ENCODE data around the gene TTC12. TPM values are rescaled to one million over a fixed set of nuclear protein-coding genes. Genes with fewer than 3 reads are reported as not detected.

The TTC12 gene
- total and polyA plus RNA-seq, 2 of the 8 experiments (the other 6 are each of a cell fraction or from before 2014, with no cell fraction given), result 4.7 to 9.0 TPM

- H4K5ac ChIP-seq (ENCODE audit: insufficient read length, low read depth, low read length), result no peak overlapping the region
- H3K4me2 ChIP-seq (ENCODE audit: insufficient read depth in 1 of 2, low read depth in 2 of 2, low read length in 2 of 2), result no peak overlapping the region
- no peak overlapping the region for H3K4ac ChIP-seq (replicated peaks; ENCODE audit: insufficient read length, low read depth, low read length)
Measured at GRCh38 chr11:113415343-113415742, 101.0 kb downstream of the TTC12 start.

More at GRCh38 chr11:113415343-113415742, 101.0 kb downstream of the TTC12 start:
- Histone ChIP-seq H3K23ac (ENCODE audit: insufficient read length) (no peak overlapping the region), H3K23me2 (ENCODE audit: low read depth, low read length) (no peaks in the 10 kb centered on the region; the same call in 1 of the 2 replicates), H3K36me3 (ENCODE audit: control insufficient read depth in 2 of 4, insufficient read depth in 4 of 4, low read length in 3 of 4) (no peaks in the 10 kb centered on the region), H3K27me3 (replicated peaks in 1 of 4; ENCODE audit: control insufficient read depth in 3 of 4, extremely low read depth in 1 of 4, insufficient read depth in 3 of 4, low read length in 3 of 4) (no peaks in the 10 kb centered on the region), H2AFZ (ENCODE audit: low read length) (no peak overlapping the region), H3K56ac (replicated peaks; ENCODE audit: insufficient read length, low read depth, low read length) (no peak overlapping the region), H2BK12ac (ENCODE audit: low read depth, low read length) (no peak overlapping the region), H3K18ac (ENCODE audit: extremely low read depth, low read length) (no peak overlapping the region), H2BK120ac (replicated peaks; ENCODE audit: low read depth, low read length) (no peak overlapping the region), H3K4me3 (ENCODE audit: extremely low read depth in 1 of 4, insufficient read depth in 2 of 4, low read depth in 3 of 4, low read length in 4 of 4) (no peak overlapping the region), H4K8ac (ENCODE audit: extremely low read depth, insufficient read depth, low read length) (no peak overlapping the region), H3K79me1 (ENCODE audit: low read depth, low read length) (no peaks in the 10 kb centered on the region), H3K14ac (ENCODE audit: insufficient read length) (no peak overlapping the region), H2AK5ac (ENCODE audit: low read depth, low read length) (no peak overlapping the region), H4K20me1 (replicated peaks in 1 of 2; ENCODE audit: control insufficient read depth in 1 of 2, insufficient read depth in 2 of 2, low read length in 2 of 2) (no peaks in the 10 kb centered on the region), H2BK15ac (ENCODE audit: low read length) (no peak overlapping the region), H3K27ac (ENCODE audit: low read depth, low read length) (no peak overlapping the region), H4K91ac (replicated peaks; ENCODE audit: insufficient read length, low read length) (no peak overlapping the region), H2BK20ac (ENCODE audit: low read length) (no peak overlapping the region), H2BK5ac (ENCODE audit: low read depth, low read length) (no peak overlapping the region), H3K4me1 (replicated peaks in 1 of 4; ENCODE audit: control insufficient read depth in 3 of 4, insufficient read depth in 4 of 4, low read length in 3 of 4) (no peaks in the 10 kb centered on the region), H3K9ac (replicated peaks in 1 of 4; ENCODE audit: extremely low read depth in 1 of 4, low read depth in 3 of 4, low read length in 3 of 4) (no peak overlapping the region), H3K79me2 (ENCODE audit: control insufficient read depth in 1 of 2, insufficient read depth in 2 of 2, low read length in 2 of 2) (no peaks in the 10 kb centered on the region), H3K9me3 (ENCODE audit: insufficient read depth in 2 of 2, low read depth in 1 of 2, low read length in 1 of 2) (no peaks in the 10 kb centered on the region)
- 98% methylated on average over 16 of the region's 16 CpGs; no CpG with 5 or more reads in 1 of the 2 experiments for WGBS, 2 experiments (ENCODE audit: extremely low coverage in 1 of 2, insufficient coverage in 1 of 2, insufficient read length in 1 of 2, insufficient replicate concordance in 2 of 2, low coverage in 1 of 2, low lambda C conversion rate in 2 of 2, missing lambda C conversion rate in 1 of 2)
- ChIA-PET POLR2A (ENCODE audit: partially characterized antibody) (no interaction called here), CTCF (ENCODE audit: partially characterized antibody) (no interaction called here)
- DNase-seq (ENCODE audit: low read depth in 1 of 2, low spot score in 2 of 2) (no peak), FAIRE-seq (no peak)
- TF ChIP-seq EP300 (IDR thresholded peaks at IDR 0.05; ENCODE audit: borderline replicate concordance in 1 of 2, low read depth in 2 of 2, low read length in 2 of 2) (no peak), SAP30 (IDR thresholded peaks at IDR 0.05; ENCODE audit: insufficient read depth, insufficient replicate concordance, low read length) (no peak), SP1 (IDR thresholded peaks at IDR 0.05; ENCODE audit: low read depth, low read length) (no peak), HDAC6 (IDR thresholded peaks at IDR 0.05; ENCODE audit: low read depth, low read length) (no peak), EZH2 (IDR thresholded peaks at IDR 0.05; ENCODE audit: low read depth, low read length, severe bottlenecking) (no peak), CREB1 (IDR thresholded peaks at IDR 0.05) (no peak)
